Mucosa of stomach (tissue), 1 donor: Measurements from ENCODE around the gene PSME1.
A peak's percentile ranks its signal among the peaks of the same experiment; 100 is the strongest.

Experiments
- H3K27me3 ChIP-seq: one replicate; pipeline ENCODE4 v1.7.0; 2013; ENCODE audit warnings: mild to moderate bottlenecking, low read length; ENCODE audit not compliant: control insufficient read depth, insufficient read depth
- H3K36me3 ChIP-seq: one replicate; pipeline ENCODE4 v1.7.0; 2013; ENCODE audit warnings: low read length; ENCODE audit not compliant: control insufficient read depth, insufficient read depth
- H3K4me1 ChIP-seq: one replicate; pipeline ENCODE4 v1.7.0; 2013; ENCODE audit warnings: mild to moderate bottlenecking, low read length; ENCODE audit not compliant: control insufficient read depth, insufficient read depth
- H3K4me3 ChIP-seq: one replicate; pipeline ENCODE4 v1.7.0; 2013; ENCODE audit warnings: low read length
- H3K9ac ChIP-seq: one replicate; pipeline ENCODE4 v1.7.0; 2013; ENCODE audit warnings: mild to moderate bottlenecking, low read length, moderate library complexity
- H3K9me3 ChIP-seq: one replicate; pipeline ENCODE4 v1.7.0; 2013; ENCODE audit warnings: mild to moderate bottlenecking, low read length, moderate library complexity; ENCODE audit not compliant: control insufficient read depth
- donor health status: Pancreatic carcinoma.

The PSME1 gene

DNA sequence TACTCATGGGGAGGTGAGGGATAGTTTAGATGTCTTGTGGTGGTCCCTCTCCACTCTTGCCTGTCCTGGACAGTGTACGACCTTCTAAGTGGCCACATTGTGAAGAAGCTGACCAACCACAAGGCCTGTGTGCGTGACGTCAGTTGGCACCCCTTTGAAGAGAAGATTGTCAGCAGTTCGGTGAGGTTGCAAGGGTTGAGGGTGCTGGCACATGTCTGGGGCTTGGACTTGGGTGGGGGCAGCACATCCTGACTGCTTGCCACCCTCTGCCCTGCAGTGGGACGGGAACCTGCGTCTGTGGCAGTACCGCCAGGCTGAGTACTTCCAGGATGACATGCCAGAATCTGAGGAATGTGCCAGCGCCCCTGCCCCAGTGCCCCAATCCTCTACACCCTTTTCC is 13.1 kb upstream of the PSME1 start:
- Histone ChIP-seq H3K36me3 (peaks cover 24% of the 10 kb centered on the region), H3K27me3 (no peaks in the 10 kb centered on the region), H3K9me3 (no peaks in the 10 kb centered on the region), H3K9ac (no peak overlapping the region), H3K4me3 (no peak overlapping the region), H3K4me1 (no peaks in the 10 kb centered on the region)

DNA sequence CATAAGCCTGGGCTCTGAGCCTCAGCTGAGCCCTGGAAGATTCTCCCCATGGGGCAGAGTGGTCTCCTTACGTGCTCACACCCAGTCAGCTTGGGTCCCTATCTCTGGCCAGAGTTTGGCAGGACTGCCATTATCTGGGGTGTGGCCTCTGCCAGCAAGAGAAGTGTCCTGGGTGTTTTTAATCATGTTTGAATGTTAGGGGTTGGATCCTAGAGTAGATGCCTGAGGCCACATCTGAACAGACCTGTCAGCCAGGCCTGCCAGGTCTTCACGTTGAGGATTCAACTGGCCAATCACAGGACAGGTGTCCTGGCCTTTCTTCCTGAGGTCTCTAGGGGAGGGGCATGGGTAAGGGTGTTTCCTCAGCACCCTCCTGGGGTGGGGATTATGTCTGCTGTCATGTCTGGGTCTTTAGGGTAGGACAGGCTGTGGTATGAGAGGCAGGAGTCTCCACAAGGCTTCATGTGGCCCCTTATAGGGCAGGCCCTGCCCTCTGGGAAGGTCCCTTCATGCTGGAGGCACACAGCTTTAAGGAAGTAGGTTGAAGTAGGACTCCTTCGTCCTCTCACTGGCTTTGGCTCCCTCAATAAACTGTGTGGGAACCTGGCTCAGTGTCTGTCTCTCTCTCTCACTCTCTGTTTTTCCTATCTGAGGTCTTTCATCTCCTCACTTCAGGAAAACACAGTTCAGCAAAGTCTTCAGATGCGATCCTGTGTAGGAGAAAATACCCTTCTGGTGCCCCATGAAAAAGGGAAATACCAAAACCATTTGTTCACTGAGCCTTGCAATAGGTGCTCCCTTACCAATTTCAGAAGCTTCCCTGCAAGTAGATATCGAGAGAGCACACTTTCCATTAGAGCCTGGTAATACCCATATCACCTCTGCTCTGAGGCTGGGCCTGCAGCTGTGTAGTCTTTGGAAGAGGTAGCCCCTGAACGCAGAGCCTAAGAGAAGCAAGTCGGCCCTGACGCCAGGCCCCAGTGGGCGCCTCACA is 12.3 kb upstream of the PSME1 start:
- H3K9me3 ChIP-seq = no peaks in the 10 kb centered on the region
- H3K9ac ChIP-seq = no peak overlapping the region
- H3K4me3 ChIP-seq = no peak overlapping the region
- H3K36me3 ChIP-seq = peaks cover 21% of the 10 kb centered on the region
- H3K4me1 ChIP-seq = no peaks in the 10 kb centered on the region
- no peaks in the 10 kb centered on the region for H3K27me3 ChIP-seq

DNA sequence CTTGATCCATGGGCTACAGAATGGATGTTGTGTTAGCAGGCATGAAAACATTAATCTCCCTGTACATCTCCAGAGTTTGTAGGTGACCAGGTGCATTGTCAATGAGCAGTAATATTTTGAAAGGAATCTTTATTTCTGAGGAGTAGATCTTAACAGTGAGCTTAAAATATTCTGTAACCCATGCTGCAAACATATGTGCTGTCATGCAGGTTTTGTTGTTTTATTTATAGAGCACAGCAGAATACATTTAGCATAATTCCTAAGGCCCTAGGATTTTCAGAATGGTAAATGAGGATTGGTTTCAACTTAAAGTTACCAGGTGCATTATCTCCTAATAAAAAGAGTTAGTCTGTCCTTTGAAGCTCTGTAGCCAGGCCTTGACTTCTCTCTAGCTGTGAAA is 9.1 kb upstream of the PSME1 start:
- Histone ChIP-seq H3K9me3 (no peaks in the 10 kb centered on the region), H3K27me3 (no peaks in the 10 kb centered on the region), H3K4me3 (no peak overlapping the region), H3K36me3 (no peaks in the 10 kb centered on the region), H3K4me1 (no peaks in the 10 kb centered on the region), H3K9ac (no peak overlapping the region)

DNA sequence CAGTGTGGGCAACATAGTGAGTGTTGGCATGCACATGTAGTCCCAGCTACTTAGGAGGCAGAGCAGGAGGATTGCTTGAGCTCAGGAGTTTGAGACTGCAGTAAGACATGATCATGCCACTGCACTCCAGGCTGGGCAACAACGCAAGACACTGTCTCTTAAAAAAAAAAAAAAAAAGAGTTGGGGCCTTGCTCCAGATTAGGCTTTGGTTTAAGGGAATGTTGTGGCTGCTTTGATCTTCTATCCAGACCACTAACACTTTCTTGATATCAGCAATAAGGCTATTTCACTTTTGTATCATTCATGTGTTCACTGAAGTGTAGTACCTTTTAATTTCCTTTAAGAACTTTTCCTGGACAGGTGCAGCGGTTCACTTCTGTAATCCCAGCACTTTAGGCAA is 8.3 kb upstream of the PSME1 start:
- no peak overlapping the region for H3K4me3 ChIP-seq
- H3K27me3 ChIP-seq = no peaks in the 10 kb centered on the region
- no peaks in the 10 kb centered on the region for H3K9me3 ChIP-seq
- H3K36me3 ChIP-seq = no peaks in the 10 kb centered on the region
- peaks cover 3% of the 10 kb centered on the region for H3K4me1 ChIP-seq
- no peak overlapping the region for H3K9ac ChIP-seq

DNA sequence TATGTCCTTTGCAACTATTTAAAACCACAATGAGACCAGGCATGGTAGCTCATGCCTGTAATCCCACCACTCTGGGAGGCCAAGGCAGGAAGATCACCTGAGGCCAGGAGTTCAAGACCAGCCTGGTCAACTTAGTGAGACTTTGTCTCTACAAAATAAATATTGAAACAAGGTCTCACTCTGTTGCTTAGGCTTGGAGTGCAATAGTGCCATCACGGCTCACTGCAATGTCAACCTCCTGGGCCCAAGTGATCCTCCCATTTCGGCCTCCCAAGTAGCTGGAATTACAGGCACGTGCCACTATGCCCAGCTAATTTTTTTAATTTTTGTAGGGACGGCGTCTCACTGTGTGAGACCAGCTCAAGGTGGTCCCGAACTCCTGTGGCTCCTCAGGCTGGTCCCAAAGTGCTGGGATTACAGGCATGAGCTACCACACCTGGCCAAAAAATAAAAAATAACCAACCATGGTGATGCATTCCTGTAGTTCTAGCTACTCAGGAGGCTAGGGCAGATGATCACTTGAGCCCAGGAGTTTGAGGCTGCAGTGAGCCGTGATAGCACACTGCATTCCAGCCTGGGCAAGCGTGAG is 6.5 kb upstream of the PSME1 start:
- Histone ChIP-seq H3K4me3 (no peak overlapping the region), H3K36me3 (no peaks in the 10 kb centered on the region), H3K9ac (no peak overlapping the region), H3K9me3 (no peaks in the 10 kb centered on the region), H3K4me1 (peaks cover 3% of the 10 kb centered on the region), H3K27me3 (no peaks in the 10 kb centered on the region)

DNA sequence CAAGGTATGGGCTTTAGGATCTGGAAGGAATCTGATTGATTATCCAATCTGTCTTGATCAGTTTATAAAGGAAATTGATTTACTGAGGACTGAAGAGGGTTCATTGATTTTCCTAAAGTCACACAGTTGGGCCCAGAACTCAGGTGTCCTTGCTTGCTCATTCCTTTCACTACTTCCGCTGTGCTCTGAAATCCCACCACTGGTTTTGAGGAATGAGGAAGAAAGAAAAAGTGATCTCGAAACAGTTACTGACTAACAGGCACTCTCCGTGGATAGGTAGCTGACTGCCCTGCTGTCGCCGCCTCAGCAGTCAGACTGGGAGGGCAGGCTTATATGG is 5.6 kb upstream of the PSME1 start, which contains the start of gene FITM1:
TSS of gene FITM1 (plus strand) at position 280 of the 337 bp plus-strand sequence. CDS start 905 bp downstream, outside the sequence.
- no peak within 1 kb of the TSS for H3K4me3 ChIP-seq
- H3K27me3 ChIP-seq = no peaks in the 10 kb centered on the region
- H3K36me3 ChIP-seq = no peaks in the 10 kb centered on the region
- peaks cover 5% of the 10 kb centered on the region for H3K4me1 ChIP-seq
- H3K9me3 ChIP-seq = no peaks in the 10 kb centered on the region
- H3K9ac ChIP-seq = no peak within 1 kb of the TSS

DNA sequence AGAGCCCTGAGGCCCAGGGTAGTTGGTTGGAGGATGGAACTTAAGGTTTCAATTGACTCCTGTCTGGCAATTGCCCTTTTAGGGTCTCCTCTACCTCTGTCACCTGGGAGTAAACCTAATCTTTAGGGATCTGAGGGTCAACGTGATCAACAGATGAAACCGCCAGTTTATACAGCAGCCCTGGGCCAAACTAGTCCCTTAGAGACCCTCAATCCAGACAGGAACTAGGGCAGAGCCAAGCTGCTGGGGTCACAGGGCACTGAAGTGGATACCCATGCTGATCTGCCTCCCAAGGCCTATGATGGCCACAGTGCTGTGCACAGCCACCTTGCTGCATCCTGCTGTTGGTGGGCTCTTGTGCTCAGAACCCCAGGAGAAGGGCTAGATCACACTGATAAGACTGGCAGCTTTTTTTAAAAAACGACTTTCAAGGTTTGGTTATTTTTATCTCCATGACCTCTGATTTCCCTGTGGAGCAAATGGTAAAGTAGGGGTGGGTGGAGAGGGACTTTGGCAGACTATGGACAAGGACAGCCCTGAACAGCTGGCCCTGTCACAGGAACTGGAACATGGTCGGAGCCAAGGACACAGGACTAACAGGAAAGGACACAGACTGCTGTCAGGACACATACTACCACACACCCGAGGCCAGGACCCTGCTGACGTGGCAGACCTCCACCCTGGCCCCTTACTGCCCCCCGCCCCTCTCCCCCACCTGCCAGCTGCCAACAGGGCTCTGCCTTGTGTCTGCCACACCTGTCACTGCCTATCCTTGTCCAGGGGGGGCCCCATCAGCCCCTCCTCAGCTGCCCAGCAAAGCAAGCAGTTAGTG is 5.1 kb upstream of the PSME1 start:
- H3K4me1 ChIP-seq = peaks cover 8% of the 10 kb centered on the region
- H3K4me3 ChIP-seq = no peak overlapping the region

DNA sequence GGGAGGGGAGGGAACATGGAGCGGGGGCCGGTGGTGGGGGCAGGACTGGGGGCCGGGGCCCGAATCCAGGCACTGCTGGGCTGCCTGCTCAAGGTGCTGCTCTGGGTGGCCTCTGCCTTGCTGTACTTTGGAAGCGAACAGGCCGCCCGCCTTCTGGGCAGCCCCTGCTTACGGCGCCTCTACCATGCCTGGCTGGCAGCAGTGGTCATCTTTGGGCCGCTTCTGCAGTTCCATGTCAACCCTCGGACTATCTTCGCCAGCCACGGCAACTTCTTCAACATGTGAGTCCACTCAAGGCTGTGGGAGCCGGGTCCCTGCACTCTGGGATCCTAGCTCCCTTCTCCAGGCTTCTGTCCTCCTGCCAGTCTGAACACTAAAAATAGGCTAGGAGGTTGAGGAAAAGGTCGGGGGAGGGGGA is 4.4 kb upstream of the PSME1 start:
- peaks cover 8% of the 10 kb centered on the region for H3K4me1 ChIP-seq
- H3K27me3 ChIP-seq = no peaks in the 10 kb centered on the region
- no peaks in the 10 kb centered on the region for H3K9me3 ChIP-seq
- H3K36me3 ChIP-seq = no peaks in the 10 kb centered on the region
- no peak overlapping the region for H3K4me3 ChIP-seq
- no peak overlapping the region for H3K9ac ChIP-seq

More for the DNA sequence above, 5.1 kb upstream of the PSME1 start:
- Histone ChIP-seq H3K36me3 (no peaks in the 10 kb centered on the region), H3K9ac (no peak overlapping the region), H3K9me3 (no peaks in the 10 kb centered on the region), H3K27me3 (no peaks in the 10 kb centered on the region)

DNA sequence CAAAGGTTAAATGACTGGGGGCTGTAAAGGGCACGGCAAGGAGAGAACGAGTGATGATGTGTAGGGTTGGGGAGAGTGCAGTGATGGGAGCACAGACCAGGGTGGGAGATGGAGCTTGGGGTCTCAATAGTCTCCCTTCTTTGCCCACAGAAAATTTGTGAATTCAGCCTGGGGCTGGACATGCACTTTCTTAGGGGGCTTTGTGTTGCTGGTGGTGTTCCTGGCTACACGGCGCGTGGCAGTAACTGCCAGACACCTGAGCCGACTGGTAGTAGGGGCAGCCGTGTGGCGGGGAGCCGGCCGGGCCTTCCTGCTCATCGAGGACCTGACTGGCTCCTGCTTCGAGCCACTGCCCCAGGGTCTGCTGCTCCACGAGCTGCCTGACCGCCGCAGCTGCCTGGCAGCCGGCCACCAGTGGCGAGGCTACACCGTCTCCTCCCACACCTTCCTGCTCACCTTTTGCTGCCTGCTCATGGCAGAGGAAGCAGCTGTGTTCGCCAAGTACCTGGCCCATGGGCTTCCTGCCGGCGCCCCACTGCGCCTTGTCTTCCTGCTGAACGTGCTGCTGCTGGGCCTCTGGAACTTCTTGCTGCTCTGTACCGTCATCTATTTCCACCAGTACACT is 3.8 kb upstream of the PSME1 start:
- Histone ChIP-seq H3K9ac (no peak overlapping the region), H3K9me3 (no peaks in the 10 kb centered on the region), H3K4me1 (peaks cover 14% of the 10 kb centered on the region), H3K27me3 (no peaks in the 10 kb centered on the region), H3K4me3 (no peak overlapping the region), H3K36me3 (no peaks in the 10 kb centered on the region)

DNA sequence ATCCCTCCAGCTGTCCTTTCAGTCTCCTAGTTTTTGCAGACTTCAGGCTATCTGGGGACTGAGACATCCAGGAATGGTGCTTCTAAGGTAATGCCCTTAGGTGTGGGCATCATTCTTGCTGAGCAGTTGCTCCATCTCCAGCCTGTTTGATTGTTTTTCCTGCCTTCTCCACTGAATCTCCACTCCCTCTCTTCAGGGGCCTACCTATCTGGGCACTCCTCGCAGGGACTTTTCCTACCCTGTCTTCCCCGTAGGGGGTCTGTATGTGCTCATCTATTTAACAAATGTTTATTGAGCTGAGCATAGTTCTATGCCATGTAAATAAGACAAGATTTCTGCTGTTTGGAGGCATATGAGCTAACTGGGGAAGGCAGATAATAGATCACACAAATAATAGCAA is 3.0 kb upstream of the PSME1 start:
- no peaks in the 10 kb centered on the region for H3K9me3 ChIP-seq
- no peaks in the 10 kb centered on the region for H3K27me3 ChIP-seq
- H3K36me3 ChIP-seq = no peaks in the 10 kb centered on the region
- H3K9ac ChIP-seq = no peak overlapping the region
- H3K4me3 ChIP-seq = no peak overlapping the region
- H3K4me1 ChIP-seq = peaks cover 22% of the 10 kb centered on the region

DNA sequence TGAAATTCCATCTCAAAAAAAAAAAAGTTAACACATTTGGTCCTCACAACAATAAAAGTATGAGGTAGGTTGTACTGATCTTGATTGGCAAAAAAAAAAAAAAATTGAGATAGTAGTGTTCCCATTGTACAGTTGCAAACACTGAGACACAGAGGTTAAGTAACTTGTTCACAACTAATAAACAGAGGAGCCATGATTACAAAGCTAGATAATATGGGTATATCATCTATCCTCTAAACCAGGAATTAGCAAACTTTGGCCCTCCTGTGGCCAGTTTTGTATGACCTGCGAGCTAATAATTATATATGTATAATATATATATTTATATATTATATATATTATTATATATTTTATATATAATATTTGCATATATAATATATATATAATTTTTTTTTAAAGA is 2.3 kb upstream of the PSME1 start:
- Histone ChIP-seq H3K9me3 (no peaks in the 10 kb centered on the region), H3K4me3 (no peak overlapping the region), H3K36me3 (no peaks in the 10 kb centered on the region), H3K4me1 (peaks cover 24% of the 10 kb centered on the region), H3K27me3 (no peaks in the 10 kb centered on the region), H3K9ac (no peak overlapping the region)

DNA sequence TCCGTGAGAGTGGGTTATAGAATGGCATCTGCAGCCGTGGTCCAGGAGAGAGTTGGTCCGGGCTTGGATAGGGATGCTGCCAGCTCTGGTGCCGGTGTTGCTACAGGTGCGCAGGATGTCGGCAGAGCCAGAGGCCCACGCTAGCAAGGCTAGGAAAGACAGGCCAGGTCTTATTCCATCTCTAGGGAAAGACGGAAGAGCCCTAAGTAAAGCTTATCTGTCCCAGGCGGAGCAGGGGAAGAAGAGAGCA is 485 bp upstream of the PSME1 start:
- Histone ChIP-seq H3K4me3 (peak overlapping the region; percentile 20), H3K27me3 (no peaks in the 10 kb centered on the region), H3K36me3 (no peaks in the 10 kb centered on the region), H3K9ac (peak overlapping the region; percentile 67), H3K9me3 (no peaks in the 10 kb centered on the region), H3K4me1 (peaks cover 29% of the 10 kb centered on the region)
